Suprapubic skin (tissue), 3 donors: ENCODE data around the gene ACHE.

Experiments used
- CTCF ChIP-seq, 2 donors: fragments of 200-600 bp in 1 of 2; fragments of 450-650 bp in 1 of 2; sonication (generic) in 1 of 2; IDR thresholded peaks; one replicate each; pipeline ENCODE4 v1.5.1; 2016 to 2019; ENCODE audit warnings: antibody characterized with exemption in 2 of 2, mild to moderate bottlenecking in 1 of 2, moderate library complexity in 1 of 2
- POLR2A ChIP-seq, 2 donors: fragments of 450-650 bp; IDR thresholded peaks; one replicate each; pipeline ENCODE4 v1.6.1; 2017; ENCODE audit warnings: antibody characterized with exemption in 2 of 2, mild to moderate bottlenecking in 2 of 2, moderate library complexity in 2 of 2

GRCh38 chr7:100875356-100875751 is 20.3 kb downstream of the ACHE start:
- TF ChIP-seq CTCF (IDR thresholded peaks at IDR 0.05) (no peak), POLR2A (IDR thresholded peaks at IDR 0.05) (no peak)
